HG03571 (cell line): ENCODE results near the gene PRKN.

Experiments used
- ATAC-seq: cut with Tn5 transposase; IDR thresholded peaks from one replicate; pipeline ENCODE4 v1.9.1; 2021; ENCODE audit not compliant: unreplicated experiment

Gene PRKN

GRCh38 chr6:162078667-162079066, 648.9 kb downstream of the PRKN start:
- no peak for ATAC-seq

- no peak for ATAC-seq
These were observed 649.4 kb downstream of the PRKN start for GRCh38 chr6:162078126-162078525.

- no peak for ATAC-seq
These were observed 650.8 kb downstream of the PRKN start for GRCh38 chr6:162076816-162077215.

- no peak for ATAC-seq
These were observed 652.8 kb downstream of the PRKN start for GRCh38 chr6:162074641-162075275.

- no peak for ATAC-seq
These were observed 656.9 kb downstream of the PRKN start for GRCh38 chr6:162070639-162071038.

DNA sequence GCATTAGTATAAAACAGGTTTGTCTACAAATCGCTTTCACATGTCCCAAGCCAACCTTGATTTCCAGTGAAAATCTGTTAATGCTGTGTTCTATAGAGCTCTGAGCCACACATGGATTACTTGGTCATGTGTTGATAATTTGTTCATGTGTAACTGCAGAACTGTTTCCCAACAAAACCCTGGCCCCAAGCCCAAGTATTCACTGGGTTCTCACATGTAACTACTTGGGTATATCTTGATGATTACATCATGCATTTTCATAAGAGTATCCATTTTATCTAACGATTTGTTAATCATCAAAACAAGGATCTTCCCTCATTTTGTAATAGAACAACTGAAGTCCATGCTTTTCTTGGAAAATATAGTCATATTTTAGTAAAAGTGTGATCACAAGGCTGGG, 657.6 kb downstream of the PRKN start:
- ATAC-seq, result no peak

DNA sequence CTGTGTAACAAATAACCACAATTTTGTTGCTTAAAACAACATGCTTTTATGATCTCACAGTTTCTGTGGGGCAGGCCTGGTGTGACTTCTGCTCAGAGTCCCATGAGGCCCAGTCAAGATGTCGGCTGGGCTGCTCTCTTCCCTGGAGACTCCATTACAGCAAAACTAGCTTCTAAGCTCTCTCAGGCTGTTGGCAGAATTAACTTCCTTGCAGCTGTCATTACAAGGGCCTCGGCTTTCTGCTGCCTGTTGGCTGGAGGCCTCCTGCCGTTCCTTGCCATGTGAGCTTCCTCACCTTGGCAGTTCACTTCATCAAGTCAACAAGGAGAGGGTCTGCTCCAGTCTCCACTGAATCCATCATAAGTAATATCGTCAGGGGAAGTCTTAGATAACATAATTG, 659.2 kb downstream of the PRKN start:
- no peak for ATAC-seq

DNA sequence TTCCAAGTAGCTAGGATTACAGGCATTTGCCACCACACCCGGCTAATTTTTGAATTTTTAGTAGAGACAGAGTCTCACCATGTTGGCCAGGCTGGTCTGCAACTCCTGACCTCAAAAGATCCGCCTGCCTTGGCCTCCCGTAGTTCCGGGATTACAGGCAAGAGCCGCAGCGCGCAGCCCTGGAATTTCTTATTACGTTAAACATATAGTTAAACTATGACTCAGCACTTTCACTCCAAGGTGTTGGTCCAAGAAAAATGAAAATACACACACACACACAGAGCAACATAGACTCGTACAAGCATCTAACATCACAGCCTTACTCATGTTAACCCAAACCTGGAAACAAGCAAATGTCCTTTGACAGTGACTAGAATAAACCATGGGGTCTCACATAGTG, 663.9 kb downstream of the PRKN start:
- no peak for ATAC-seq

DNA sequence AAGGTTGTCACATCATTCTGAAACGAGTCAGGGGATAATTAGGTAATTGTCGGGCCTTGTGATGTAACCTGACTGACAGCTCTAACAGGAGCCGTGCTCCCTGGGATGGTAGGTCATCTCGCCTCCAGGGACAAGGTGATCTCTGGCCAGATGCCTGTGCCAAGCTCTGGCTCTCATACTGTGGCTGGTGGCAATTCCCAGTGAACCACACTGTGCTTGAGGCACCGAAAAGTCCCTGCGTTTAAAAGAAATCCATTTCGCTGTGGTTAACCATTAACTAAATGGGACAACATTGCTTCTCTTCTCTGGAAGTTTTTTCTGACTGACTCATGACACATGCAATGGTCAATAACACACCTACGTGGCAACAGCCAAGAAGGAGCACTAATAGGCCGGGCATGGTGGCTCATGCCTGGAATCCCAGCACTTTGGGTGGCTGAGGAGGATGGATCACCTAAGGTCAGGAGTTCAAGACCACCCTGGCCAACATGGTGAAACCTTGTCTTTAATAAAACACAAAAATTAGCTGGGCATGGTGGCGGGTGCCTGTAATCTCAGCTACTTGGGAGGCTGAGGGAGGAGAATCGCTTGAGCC, 669.2 kb downstream of the PRKN start:
- no peak for ATAC-seq

GRCh38 chr6:162056745-162057144, 670.8 kb downstream of the PRKN start:
- no peak for ATAC-seq

GRCh38 chr6:162056061-162056460, 671.5 kb downstream of the PRKN start:
- ATAC-seq, result no peak

GRCh38 chr6:162055365-162055764, 672.2 kb downstream of the PRKN start:
- no peak for ATAC-seq

GRCh38 chr6:162053084-162053483, 674.5 kb downstream of the PRKN start:
- no peak for ATAC-seq

- no peak for ATAC-seq
These were observed 677.0 kb downstream of the PRKN start for GRCh38 chr6:162050579-162050978.

DNA sequence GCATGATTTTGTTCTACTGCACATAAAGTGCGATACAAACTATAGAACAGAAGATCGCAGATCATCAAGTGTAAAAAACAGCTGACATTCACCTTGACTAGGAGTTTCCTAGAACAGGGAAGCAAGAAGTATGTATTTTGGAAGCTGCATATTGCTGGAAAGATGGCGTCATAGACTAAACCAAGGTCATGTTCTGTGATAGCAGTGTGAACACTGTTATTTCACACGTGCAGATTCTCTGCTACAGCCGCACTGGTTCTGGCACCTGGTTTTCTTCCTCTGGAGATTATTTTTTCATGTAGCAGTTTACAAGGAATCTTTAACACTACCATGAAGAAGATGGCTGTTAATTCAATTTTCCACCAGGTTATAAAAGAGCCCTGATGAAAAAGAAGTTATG, 681.2 kb downstream of the PRKN start:
- ATAC-seq, result no peak

- ATAC-seq, result no peak
These were observed 694.9 kb downstream of the PRKN start for GRCh38 chr6:162032620-162033019.

DNA sequence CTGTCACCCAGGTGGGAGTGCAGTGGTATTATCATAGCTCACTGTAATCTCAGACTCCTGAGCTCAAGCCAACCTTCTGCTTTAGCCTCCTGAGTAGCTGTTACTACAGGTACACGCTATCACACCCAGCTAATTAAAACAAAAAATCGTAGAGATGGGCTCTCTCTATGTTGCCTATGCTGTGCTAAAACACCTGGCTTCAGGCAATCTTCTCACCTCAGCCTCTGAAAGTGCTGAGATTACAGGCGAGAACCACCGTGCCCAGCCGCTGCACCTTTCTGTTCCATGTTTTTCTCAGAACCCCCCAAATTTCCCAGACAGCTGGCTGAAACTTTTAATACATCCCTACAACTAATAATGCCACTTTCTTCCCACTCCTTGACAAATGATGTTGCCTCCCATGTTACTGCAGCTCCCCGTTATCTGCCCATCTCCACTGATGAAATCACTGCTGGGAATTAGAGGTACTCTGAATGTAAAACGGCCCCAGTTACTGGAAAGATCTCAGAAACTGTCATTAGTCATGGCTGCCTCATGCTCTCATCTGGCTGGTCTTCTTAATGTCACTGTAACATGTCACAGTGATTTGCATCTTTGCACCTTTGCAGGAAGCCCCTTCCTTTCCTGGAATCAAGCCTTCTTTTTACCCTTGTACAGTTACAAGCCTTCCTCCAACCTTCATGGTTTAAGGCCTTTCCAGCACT, 697.5 kb downstream of the PRKN start:
- no peak for ATAC-seq

DNA sequence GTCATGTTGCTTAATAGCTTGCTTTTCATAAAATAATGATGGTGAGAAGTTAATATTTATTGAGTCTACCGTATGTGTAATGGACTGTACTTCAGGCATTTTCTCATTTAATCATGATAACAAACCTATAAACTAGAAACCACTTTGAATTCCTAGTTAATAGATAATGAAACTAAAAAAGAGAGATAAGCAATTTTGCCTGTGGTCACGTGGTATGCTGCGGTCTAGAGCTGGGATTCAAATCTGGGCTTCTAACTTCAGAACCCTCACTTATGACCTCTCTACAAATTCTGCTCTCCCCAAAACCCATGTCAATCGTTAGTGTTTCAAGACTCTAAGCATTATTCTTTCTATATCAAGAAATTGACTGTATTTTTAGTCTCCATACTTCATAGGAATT, 700.7 kb downstream of the PRKN start:
- ATAC-seq, result no peak

DNA sequence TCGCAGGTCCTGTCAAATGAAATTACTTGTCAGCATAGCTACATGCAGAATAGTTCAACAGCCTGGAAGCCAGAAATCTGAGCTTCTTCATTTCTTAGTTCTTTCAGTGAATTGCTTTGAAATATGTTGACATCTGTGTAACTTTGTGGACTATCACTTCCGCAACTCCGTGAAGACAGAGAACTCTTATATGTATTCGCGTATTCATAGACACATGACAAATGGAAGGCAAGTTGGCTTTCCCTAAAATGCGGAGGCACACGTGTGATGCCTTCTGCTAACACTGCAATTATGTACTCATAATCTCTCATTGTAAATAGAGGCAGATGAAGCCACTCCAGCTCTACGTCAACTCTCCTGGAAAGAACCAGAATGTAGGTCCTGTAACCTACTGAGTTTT, 701.5 kb downstream of the PRKN start:
- no peak for ATAC-seq

GRCh38 chr6:162019349-162019748, 708.2 kb downstream of the PRKN start:
- no peak for ATAC-seq

DNA sequence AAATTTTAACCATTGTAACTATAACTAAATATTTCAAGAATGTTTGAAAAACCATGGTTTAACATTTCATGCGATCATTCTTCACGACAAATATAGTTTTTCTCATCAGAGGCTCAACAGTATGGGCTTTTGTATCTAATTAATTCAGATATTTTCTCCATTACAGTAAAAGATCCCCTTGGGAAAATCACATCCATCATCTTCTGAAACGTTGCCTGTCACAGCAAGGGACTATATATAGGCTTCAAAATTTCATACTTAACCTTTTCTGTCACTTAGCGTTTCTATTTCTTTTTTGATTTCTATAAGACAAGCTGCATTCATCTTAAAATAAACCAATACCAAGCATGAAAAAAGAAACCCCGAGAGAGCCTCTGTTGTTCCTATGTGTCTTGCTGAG, 710.0 kb downstream of the PRKN start:
- no peak for ATAC-seq

DNA sequence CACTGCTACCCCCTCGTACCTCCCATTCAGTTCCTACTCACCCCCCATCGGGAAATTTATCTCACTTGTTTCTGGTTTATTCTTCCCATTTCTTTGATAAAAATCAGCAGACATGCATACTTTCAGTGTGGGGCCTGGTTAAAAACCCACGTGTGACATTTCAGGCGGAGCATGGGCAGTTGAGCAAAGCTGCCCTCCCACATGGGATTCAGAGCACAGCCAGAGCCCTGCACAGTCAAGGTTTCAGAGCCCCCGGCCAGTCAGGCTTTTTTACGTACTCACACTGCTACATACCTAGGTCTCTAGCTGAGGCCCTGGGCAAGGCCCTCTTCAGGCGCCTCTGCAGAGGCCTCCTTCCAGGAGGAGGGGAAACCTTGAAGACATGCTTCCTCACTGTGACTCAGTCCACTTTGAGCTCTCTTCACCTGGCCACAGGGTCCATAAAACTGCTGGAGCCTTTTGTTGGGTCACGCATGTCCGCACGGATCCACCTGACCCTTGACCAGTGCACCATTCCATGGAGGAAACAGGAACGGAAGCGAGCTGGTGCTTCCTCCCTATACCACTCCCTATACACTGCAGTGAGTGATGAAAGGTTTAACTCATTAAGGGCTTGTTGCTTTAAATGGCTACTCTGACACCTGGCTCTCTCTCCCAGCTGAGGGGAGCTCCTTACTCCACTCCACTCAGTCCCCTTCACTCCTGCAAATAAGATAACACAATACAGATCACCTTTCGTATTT, 713.3 kb downstream of the PRKN start:
- ATAC-seq, result no peak
